Endodermal cell (in vitro differentiated cells): ENCODE data around the gene CAMTA1. TPM values are rescaled to one million over a fixed set of nuclear protein-coding genes. Genes with fewer than 3 reads are reported as not detected.

Experiments
- DNase-seq: peaks from one replicate; pipeline ENCODE4 v3.0.0-alpha.2; 2017
- H3K27ac ChIP-seq: 2 replicates; pipeline ENCODE4 v1.5.1; 2013; ENCODE audit warnings: mild to moderate bottlenecking, low read depth, low read length, moderate library complexity
- H3K27me3 ChIP-seq: 2 replicates; pipeline ENCODE4 v1.6.1; 2013; ENCODE audit warnings: mild to moderate bottlenecking, low read length, moderate library complexity; ENCODE audit not compliant: insufficient read depth, control insufficient read depth, poor library complexity, severe bottlenecking
- H3K36me3 ChIP-seq: 2 replicates; pipeline ENCODE4 v1.7.0; 2013; ENCODE audit warnings: mild to moderate bottlenecking, low read length, moderate library complexity; ENCODE audit not compliant: control insufficient read depth, insufficient read depth
- H3K4me1 ChIP-seq: one replicate; pipeline ENCODE4 v1.7.0; 2013; ENCODE audit warnings: low read length; ENCODE audit not compliant: control insufficient read depth, insufficient read depth
- H3K4me3 ChIP-seq: 2 replicates; pipeline ENCODE4 v1.5.1; 2013; ENCODE audit warnings: mild to moderate bottlenecking, low read length, moderate library complexity
- H3K9ac ChIP-seq: 2 replicates; pipeline ENCODE4 v1.6.1; 2013; ENCODE audit warnings: mild to moderate bottlenecking, low read length, moderate library complexity; ENCODE audit not compliant: poor library complexity, severe bottlenecking; ENCODE audit errors: extremely low read depth
- H3K9me3 ChIP-seq: 2 replicates; pipeline ENCODE4 v1.6.1; 2013; ENCODE audit warnings: mild to moderate bottlenecking, low read length, moderate library complexity; ENCODE audit not compliant: control insufficient read depth
- H3K27ac Mint-ChIP-seq: 2 replicates; pipeline ENCODE4 v1.8.0; 2020; ENCODE audit warnings: mixed read lengths
- H3K27me3 Mint-ChIP-seq: 2 replicates; pipeline ENCODE4 v1.8.0; 2021; ENCODE audit warnings: mild to moderate bottlenecking, mixed read lengths; ENCODE audit not compliant: insufficient read depth
- H3K36me3 Mint-ChIP-seq: 2 replicates; pipeline ENCODE4 v1.8.0; 2020; ENCODE audit warnings: low read depth, mixed read lengths
- H3K4me1 Mint-ChIP-seq: 2 replicates; pipeline ENCODE4 v1.8.0; 2020; ENCODE audit warnings: mixed read lengths
- H3K4me3 Mint-ChIP-seq: 2 replicates; pipeline ENCODE4 v1.8.0; 2020; ENCODE audit warnings: mild to moderate bottlenecking, moderate library complexity, mixed read lengths
- H3K9me3 Mint-ChIP-seq: 2 replicates; pipeline ENCODE4 v1.8.0; 2020; ENCODE audit warnings: mild to moderate bottlenecking, mixed read lengths
- WGBS, 2 experiments: methylation state at CpG; one replicate each; pipeline versions ENCODE4 v1.1.5 to v1.1.7; 2013; ENCODE audit warnings: missing lambda C conversion rate in 2 of 2, mixed read lengths in 1 of 2; ENCODE audit not compliant: insufficient coverage in 1 of 2, insufficient read length in 1 of 2; 5-methylcytosine and 5-hydroxymethylcytosine counted together
- total RNA-seq, 2 donors: library from RNA; stranded (reverse); fragmentation: NEBNext Ultra II Directional in 1 of 2; extraction: Animal tissue kit (Norgen Biotek cat#: 25700) in 1 of 2; gene quantifications; 2 replicates in 1 of 2; 3 replicates in 1 of 2; pipeline ENCODE4 v1.2.1, GENCODE V29; 2021
- TF ChIP-seq, protein P1 (sequence below): fragments of 200-600 bp; sonication (generic); conservative IDR thresholded peaks from 2 replicates; pipeline ENCODE4 v1.5.0; 2021; ENCODE audit warnings: antibody characterized with exemption, mild to moderate bottlenecking

Gene CAMTA1
- total RNA-seq, 2 donors from 2014 or later = 123 to 137 TPM

GRCh38 chr1:7267493-7267892, 482.2 kb downstream of the CAMTA1 start:
- H3K36me3 Mint-ChIP-seq = no peaks in the 10 kb centered on the region

GRCh38 chr1:7268983-7269382, 483.7 kb downstream of the CAMTA1 start:
- Histone ChIP-seq H3K4me1 (no peaks in the 10 kb centered on the region), H3K9ac (no peak overlapping the region), H3K9me3 (peaks cover 19% of the 10 kb centered on the region), H3K36me3 (no peaks in the 10 kb centered on the region), H3K27me3 (no peaks in the 10 kb centered on the region), H3K27ac (no peak overlapping the region), H3K4me3 (no peak overlapping the region)
- Mint-ChIP-seq H3K4me1 (no peaks in the 10 kb centered on the region), H3K4me3 (no peak overlapping the region), H3K27me3 (no peaks in the 10 kb centered on the region), H3K9me3 (peaks cover 21% of the 10 kb centered on the region), H3K36me3 (no peaks in the 10 kb centered on the region), H3K27ac (no peak overlapping the region)
- TF ChIP-seq, protein P1, sequence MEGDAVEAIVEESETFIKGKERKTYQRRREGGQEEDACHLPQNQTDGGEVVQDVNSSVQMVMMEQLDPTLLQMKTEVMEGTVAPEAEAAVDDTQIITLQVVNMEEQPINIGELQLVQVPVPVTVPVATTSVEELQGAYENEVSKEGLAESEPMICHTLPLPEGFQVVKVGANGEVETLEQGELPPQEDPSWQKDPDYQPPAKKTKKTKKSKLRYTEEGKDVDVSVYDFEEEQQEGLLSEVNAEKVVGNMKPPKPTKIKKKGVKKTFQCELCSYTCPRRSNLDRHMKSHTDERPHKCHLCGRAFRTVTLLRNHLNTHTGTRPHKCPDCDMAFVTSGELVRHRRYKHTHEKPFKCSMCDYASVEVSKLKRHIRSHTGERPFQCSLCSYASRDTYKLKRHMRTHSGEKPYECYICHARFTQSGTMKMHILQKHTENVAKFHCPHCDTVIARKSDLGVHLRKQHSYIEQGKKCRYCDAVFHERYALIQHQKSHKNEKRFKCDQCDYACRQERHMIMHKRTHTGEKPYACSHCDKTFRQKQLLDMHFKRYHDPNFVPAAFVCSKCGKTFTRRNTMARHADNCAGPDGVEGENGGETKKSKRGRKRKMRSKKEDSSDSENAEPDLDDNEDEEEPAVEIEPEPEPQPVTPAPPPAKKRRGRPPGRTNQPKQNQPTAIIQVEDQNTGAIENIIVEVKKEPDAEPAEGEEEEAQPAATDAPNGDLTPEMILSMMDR = no peak
- no peak for DNase-seq

More at GRCh38 chr1:7267493-7267892, 482.2 kb downstream of the CAMTA1 start:
- DNase-seq = peak; percentile 33
- peaks cover 19% of the 10 kb centered on the region for H3K9me3 ChIP-seq
- no peak overlapping the region for H3K4me3 Mint-ChIP-seq
- H3K4me1 Mint-ChIP-seq = no peaks in the 10 kb centered on the region
- H3K4me1 ChIP-seq = no peaks in the 10 kb centered on the region
- H3K36me3 ChIP-seq = no peaks in the 10 kb centered on the region
- H3K27ac Mint-ChIP-seq = no peak overlapping the region
- TF ChIP-seq, protein P1 = no peak
- no peak overlapping the region for H3K27ac ChIP-seq
- H3K4me3 ChIP-seq = no peak overlapping the region
- no peaks in the 10 kb centered on the region for H3K27me3 ChIP-seq
- H3K9me3 Mint-ChIP-seq = peaks cover 21% of the 10 kb centered on the region
- no peak overlapping the region for H3K9ac ChIP-seq
- H3K27me3 Mint-ChIP-seq = no peaks in the 10 kb centered on the region

- H3K27ac ChIP-seq = no peak overlapping the region
- no peak for DNase-seq
- no peak overlapping the region for H3K27ac Mint-ChIP-seq
- TF ChIP-seq, protein P1 = no peak
- no peaks in the 10 kb centered on the region for H3K27me3 ChIP-seq
- no peaks in the 10 kb centered on the region for H3K4me1 Mint-ChIP-seq
- WGBS, 2 experiments = 88 to 98% methylated on average over 1 of the region's 1 CpG
- H3K27me3 Mint-ChIP-seq = no peaks in the 10 kb centered on the region
- H3K4me3 Mint-ChIP-seq = no peak overlapping the region
- no peak overlapping the region for H3K4me3 ChIP-seq
- peaks cover 19% of the 10 kb centered on the region for H3K9me3 ChIP-seq
- peaks cover 21% of the 10 kb centered on the region for H3K9me3 Mint-ChIP-seq
- H3K36me3 Mint-ChIP-seq = no peaks in the 10 kb centered on the region
- H3K36me3 ChIP-seq = no peaks in the 10 kb centered on the region
- H3K4me1 ChIP-seq = no peaks in the 10 kb centered on the region
- no peak overlapping the region for H3K9ac ChIP-seq
Observed at GRCh38 chr1:7269525-7269924, 484.3 kb downstream of the CAMTA1 start.
